ENCODE data around the gene TPPP2. TPM values are rescaled to one million over a fixed set of nuclear protein-coding genes. Genes with fewer than 3 reads are reported as not detected.
A peak's percentile ranks its signal among the peaks of the same experiment; 100 is the strongest.

Gene TPPP2
- total RNA-seq, 6 donors from 2014 or later, result not detected

GRCh38 chr14:21072031-21072473 is 42.0 kb downstream of the TPPP2 start:
- no peak for TF ChIP-seq EP300 (IDR thresholded peaks at IDR 0.05)
- TF ChIP-seq CTCF (IDR thresholded peaks at IDR 0.05), result no peak
- peak overlapping the region; percentile 74 to 84 (median 77) for H3K4me3 ChIP-seq
- peak overlapping the region; percentile 86 to 96 (median 92) for H3K27ac ChIP-seq
- no peak for DNase-seq
- ATAC-seq (ENCODE audit: low FRiP score in 2 of 2), result peak in 1 of 2 donors; percentile 63
- WGBS, 2 donors, result 25 to 37% methylated on average over 4 of the region's 4 CpGs
- H3K27me3 ChIP-seq, result no peaks in the 10 kb centered on the region
- H3K9me3 ChIP-seq, result no peaks in the 10 kb centered on the region
- H3K36me3 ChIP-seq, result peaks cover 0 to 39% (median 19%) of the 10 kb centered on the region in 4 donors
- H3K4me1 ChIP-seq, result peaks cover 31 to 46% (median 40%) of the 10 kb centered on the region in 4 donors

GRCh38 chr14:21072781-21073339 is 42.8 kb downstream of the TPPP2 start:
- DNase-seq (no peak), ATAC-seq (ENCODE audit: low FRiP score in 2 of 2) (no peak)
- WGBS, 2 donors, result 80 to 95% methylated on average over 6 to 9 of the region's 9 CpGs
- H3K27ac ChIP-seq, result peak overlapping the region in 3 of 4 donors; percentile 19 to 96 (median 92)
- no peak overlapping the region for H3K4me3 ChIP-seq
- no peaks in the 10 kb centered on the region for H3K27me3 ChIP-seq
- TF ChIP-seq EP300 (IDR thresholded peaks at IDR 0.05) (no peak), POLR2AphosphoS5 (IDR thresholded peaks at IDR 0.05) (no peak), CTCF (IDR thresholded peaks at IDR 0.05) (no peak), POLR2A (IDR thresholded peaks at IDR 0.05) (no peak)
- H3K4me1 ChIP-seq, result peaks cover 31 to 46% (median 40%) of the 10 kb centered on the region in 4 donors
- peaks cover 0 to 46% (median 19%) of the 10 kb centered on the region in 4 donors for H3K36me3 ChIP-seq
- no peaks in the 10 kb centered on the region for H3K9me3 ChIP-seq

- TF ChIP-seq POLR2AphosphoS5 (IDR thresholded peaks at IDR 0.05) (no peak), EP300 (IDR thresholded peaks at IDR 0.05) (no peak), CTCF (IDR thresholded peaks at IDR 0.05) (no peak)
- Histone ChIP-seq H3K27ac (peak overlapping the region in 1 of 4 donors; percentile 34), H3K9me3 (no peaks in the 10 kb centered on the region), H3K4me1 (peaks cover 26 to 39% (median 34%) of the 10 kb centered on the region in 4 donors), H3K27me3 (no peaks in the 10 kb centered on the region), H3K4me3 (no peak overlapping the region), H3K36me3 (peaks cover 0 to 56% (median 29%) of the 10 kb centered on the region in 4 donors)
- ATAC-seq (ENCODE audit: low FRiP score in 2 of 2), result no peak
- WGBS, 2 donors, result 93 to 100% methylated on average over 1 to 5 of the region's 9 CpGs
- no peak for DNase-seq
These were observed 43.9 kb downstream of the TPPP2 start for GRCh38 chr14:21073921-21074320.

- DNase-seq, result peak in 1 of 2 donors; percentile 76
These were observed 44.6 kb downstream of the TPPP2 start for GRCh38 chr14:21074398-21075272.

More at GRCh38 chr14:21074398-21075272, 44.6 kb downstream of the TPPP2 start:
- Histone ChIP-seq H3K4me1 (peaks cover 19 to 32% (median 27%) of the 10 kb centered on the region in 4 donors), H3K36me3 (peaks cover 0 to 63% (median 36%) of the 10 kb centered on the region in 4 donors), H3K27me3 (no peaks in the 10 kb centered on the region), H3K27ac (no peak overlapping the region), H3K9me3 (no peaks in the 10 kb centered on the region), H3K4me3 (no peak overlapping the region)
- no peak for ATAC-seq (ENCODE audit: low FRiP score in 2 of 2)
- WGBS, 2 donors, result 90 to 91% methylated on average over 8 to 24 of the region's 26 CpGs
- no peak for TF ChIP-seq EP300 (IDR thresholded peaks at IDR 0.05)
- no peak for TF ChIP-seq POLR2AphosphoS5 (IDR thresholded peaks at IDR 0.05)
- no peak for TF ChIP-seq CTCF (IDR thresholded peaks at IDR 0.05)
